HEK293T (cell line): ENCODE results near the gene PML.

ENCODE experiments used
- CTCF ChIA-PET: fragments of 350-600 bp; formaldehyde crosslinking; extraction: SDS; loops from one replicate; lab custom pipeline; 2021; ENCODE audit warnings: antibody characterized with exemption, inconsistent platforms; lab: Yijun Ruan, JAX
- POLR2A ChIA-PET: fragments of 350-600 bp; formaldehyde crosslinking; extraction: SDS; loops from one replicate; lab custom pipeline; 2020; ENCODE audit warnings: antibody characterized with exemption, inconsistent platforms; lab: Yijun Ruan, JAX
- DNase-seq: peaks from one replicate; pipeline ENCODE4 v3.0.0; 2012; ENCODE audit warnings: mixed read lengths; ENCODE audit errors: extremely low spot score
- ARNT ChIP-seq: fragments of 450-650 bp; IDR thresholded peaks from 2 replicates; pipeline ENCODE4 v1.6.1; 2017; ENCODE audit warnings: mild to moderate bottlenecking
- BHLHE40 ChIP-seq: fragments of 450-650 bp; IDR thresholded peaks from 2 replicates; pipeline ENCODE4 v1.6.1; 2016; ENCODE audit warnings: mild to moderate bottlenecking, moderate library complexity, borderline replicate concordance
- CTBP1 ChIP-seq: fragments of 450-650 bp; IDR thresholded peaks from 2 replicates; pipeline ENCODE4 v1.6.1; 2016; ENCODE audit warnings: borderline replicate concordance
- ELF4 ChIP-seq: fragments of 450-650 bp; IDR thresholded peaks from 2 replicates; pipeline ENCODE4 v1.6.1; 2017; ENCODE audit warnings: antibody characterized with exemption
- FOXA1 ChIP-seq: fragments of 450-650 bp; IDR thresholded peaks from 2 replicates; pipeline ENCODE4 v1.6.1; 2016; ENCODE audit warnings: mild to moderate bottlenecking
- FOXK2 ChIP-seq: fragments of 450-650 bp; IDR thresholded peaks from 2 replicates; pipeline ENCODE4 v1.6.1; 2016; ENCODE audit warnings: mild to moderate bottlenecking
- FOXM1 ChIP-seq: fragments of 450-650 bp; IDR thresholded peaks from 2 replicates; pipeline ENCODE4 v1.6.1; 2017; ENCODE audit warnings: mild to moderate bottlenecking, borderline replicate concordance
- HDGF ChIP-seq: fragments of 450-650 bp; IDR thresholded peaks from 2 replicates; pipeline ENCODE4 v1.6.1; 2017; ENCODE audit warnings: antibody characterized with exemption, borderline replicate concordance
- L3MBTL2 ChIP-seq: fragments of 450-650 bp; conservative IDR thresholded peaks from 2 replicates; pipeline ENCODE4 v1.6.1; 2016; ENCODE audit warnings: mild to moderate bottlenecking
- LEF1 ChIP-seq: fragments of 450-650 bp; IDR thresholded peaks from 2 replicates; pipeline ENCODE4 v1.6.1; 2017; ENCODE audit warnings: mild to moderate bottlenecking, borderline replicate concordance
- NFRKB ChIP-seq: fragments of 450-650 bp; IDR thresholded peaks from 2 replicates; pipeline ENCODE4 v1.6.1; 2016; ENCODE audit warnings: mild to moderate bottlenecking, moderate library complexity
- SP1 ChIP-seq: fragments of 450-650 bp; IDR thresholded peaks from 2 replicates; pipeline ENCODE4 v1.6.1; 2017
- SUZ12 ChIP-seq: fragments of 450-650 bp; IDR thresholded peaks from 2 replicates; pipeline ENCODE4 v1.6.1; 2016; ENCODE audit warnings: mild to moderate bottlenecking
- TARDBP ChIP-seq: fragments of 450-650 bp; IDR thresholded peaks from 2 replicates; pipeline ENCODE4 v1.6.1; 2016
- ZNF384 ChIP-seq: fragments of 450-650 bp; IDR thresholded peaks from 2 replicates; pipeline ENCODE4 v1.6.1; 2016
- TF ChIP-seq, protein P1 (sequence below): fragments of 450-650 bp; IDR thresholded peaks from 2 replicates; pipeline ENCODE4 v1.6.1; 2016

PML gene

DNA sequence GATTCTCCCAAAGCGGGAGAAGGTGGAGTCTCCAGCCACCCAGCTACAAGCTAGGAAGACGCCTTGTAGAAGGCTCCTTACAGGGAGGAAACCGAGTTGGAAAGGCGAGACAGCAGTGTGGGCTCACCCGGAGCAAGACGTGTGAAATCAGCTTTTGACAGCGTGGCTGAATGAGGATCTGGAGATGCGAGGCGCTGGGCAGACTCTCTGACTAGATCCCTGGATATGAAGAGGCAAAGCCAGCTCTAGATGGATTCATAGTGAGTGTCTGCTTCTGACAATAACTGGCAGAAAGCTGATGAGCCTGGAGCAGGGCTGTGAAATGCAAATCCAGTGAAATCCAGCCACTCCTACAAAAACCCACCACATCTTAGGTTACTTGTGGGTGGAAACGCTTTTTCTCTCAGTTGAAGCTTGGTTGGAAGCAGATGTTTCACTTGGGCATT lies 46.8 kb downstream of the PML start:
- ChIA-PET POLR2A (no interaction called here), CTCF (interaction anchor here (1.3 to 2.3 kb wide), 2 partner anchors 12 to 280 kb away, joined by 3 to 10 read pairs; no protein-coding TSS in a partner anchor)
- TF ChIP-seq L3MBTL2 (no peak), HDGF (no peak), LEF1 (no peak)
- TF ChIP-seq, protein P1, sequence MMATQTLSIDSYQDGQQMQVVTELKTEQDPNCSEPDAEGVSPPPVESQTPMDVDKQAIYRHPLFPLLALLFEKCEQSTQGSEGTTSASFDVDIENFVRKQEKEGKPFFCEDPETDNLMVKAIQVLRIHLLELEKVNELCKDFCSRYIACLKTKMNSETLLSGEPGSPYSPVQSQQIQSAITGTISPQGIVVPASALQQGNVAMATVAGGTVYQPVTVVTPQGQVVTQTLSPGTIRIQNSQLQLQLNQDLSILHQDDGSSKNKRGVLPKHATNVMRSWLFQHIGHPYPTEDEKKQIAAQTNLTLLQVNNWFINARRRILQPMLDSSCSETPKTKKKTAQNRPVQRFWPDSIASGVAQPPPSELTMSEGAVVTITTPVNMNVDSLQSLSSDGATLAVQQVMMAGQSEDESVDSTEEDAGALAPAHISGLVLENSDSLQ = no peak
- DNase-seq = no peak

DNA sequence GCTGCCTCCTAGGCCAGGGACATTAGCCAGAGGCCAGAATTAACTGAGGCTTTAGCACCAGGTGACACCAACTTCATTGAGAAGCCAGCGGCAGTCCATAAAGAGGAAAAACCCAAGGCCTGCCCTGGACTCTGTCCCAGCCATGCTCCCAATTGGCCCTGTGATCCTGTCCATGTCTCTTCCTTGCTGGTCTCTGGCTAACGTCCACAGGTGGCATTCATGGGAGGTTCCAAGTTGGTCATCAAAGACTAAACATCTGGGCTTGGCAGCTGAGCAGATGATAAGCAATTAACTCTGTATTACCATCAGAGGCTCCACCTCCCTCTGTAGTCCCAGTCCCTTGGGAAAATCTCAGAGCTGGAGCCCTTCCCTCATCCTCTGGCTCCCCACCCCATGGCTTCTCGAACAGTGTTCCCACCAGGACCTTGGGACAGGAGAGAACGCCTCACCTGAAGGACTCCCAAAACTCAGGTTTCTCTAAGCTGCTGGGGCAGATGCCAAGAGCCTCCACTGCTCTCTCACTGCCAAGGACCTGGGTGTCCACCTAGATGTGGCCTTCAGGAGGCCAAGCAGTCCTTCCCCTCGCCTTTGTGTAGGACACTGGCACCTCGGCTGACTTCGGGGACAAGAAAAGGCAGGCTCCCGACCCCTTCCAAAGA lies 47.4 kb downstream of the PML start:
- TF ChIP-seq HDGF (no peak), FOXK2 (no peak), FOXM1 (no peak), NFRKB (no peak)
- ChIA-PET CTCF (no interaction called here), POLR2A (no interaction called here)
- DNase-seq = no peak

DNA sequence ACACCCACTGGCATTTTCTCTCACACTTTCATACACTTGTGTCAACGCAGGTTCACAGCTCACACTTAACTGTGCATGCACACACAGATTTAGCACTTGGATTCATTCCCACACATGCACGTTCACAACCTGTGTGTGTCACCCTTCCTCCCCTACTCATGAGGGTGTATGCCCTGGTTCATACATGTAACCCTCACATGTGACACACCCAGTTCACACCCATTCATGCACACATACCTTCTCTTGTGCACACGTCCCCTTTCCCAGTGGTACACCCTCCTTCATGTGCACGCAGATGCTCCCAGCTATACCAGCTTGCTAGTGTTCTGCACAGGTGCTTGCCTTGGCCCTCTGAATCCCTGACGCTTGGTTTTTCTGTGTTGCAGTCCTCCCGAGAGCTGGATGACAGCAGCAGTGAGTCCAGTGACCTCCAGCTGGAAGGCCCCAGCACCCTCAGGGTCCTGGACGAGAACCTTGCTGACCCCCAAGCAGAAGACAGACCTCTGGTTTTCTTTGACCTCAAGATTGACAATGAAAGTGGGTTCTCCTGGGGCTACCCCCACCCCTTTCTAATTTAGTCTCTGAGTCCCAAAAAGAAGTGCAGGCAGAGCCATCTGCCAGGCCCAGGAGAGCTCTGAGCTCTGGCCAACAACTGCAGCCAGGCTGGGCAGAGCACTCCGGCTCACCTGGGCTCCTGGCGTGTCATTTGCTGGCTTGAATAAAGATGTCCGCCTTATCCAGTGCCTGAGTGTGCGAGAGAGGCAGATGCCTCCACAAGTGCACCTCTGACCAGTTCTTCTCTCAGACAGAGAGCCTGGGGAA lies 48.3 kb downstream of the PML start:
- no peak for DNase-seq
- ChIA-PET POLR2A (interaction anchor here (1.0 kb wide), 1 partner anchor 49 kb away, joined by 3 read pairs; the partner anchor contains the start of gene PML), CTCF (interaction anchor here (0.5 to 1.1 kb wide), 3 partner anchors 21 to 78 kb away, joined by 3 read pairs; no protein-coding TSS in a partner anchor)
- TF ChIP-seq ZNF384 (no peak), FOXK2 (no peak), BHLHE40 (no peak), TARDBP (no peak), HDGF (no peak), CTBP1 (no peak), FOXA1 (no peak), L3MBTL2 (no peak), FOXM1 (no peak)
- TF ChIP-seq, protein P1 = no peak

- TF ChIP-seq CTBP1 = no peak
- ChIA-PET POLR2A (interaction anchor here (1.0 kb wide), 1 partner anchor 49 kb away, joined by 3 read pairs; the partner anchor contains the start of gene PML), CTCF (interaction anchor here (0.5 to 1.1 kb wide), 4 partner anchors 10 to 77 kb away, joined by 3 to 4 read pairs (median 3); no protein-coding TSS in a partner anchor)
- DNase-seq = no peak
Observed at GRCh38 chr15:74043425-74044266, 49.1 kb downstream of the PML start.

GRCh38 chr15:74044267-74045110 lies 50.0 kb downstream of the PML start:
- CTCF ChIA-PET = interaction anchor here (0.7 to 1.3 kb wide), 2 partner anchors 9 to 93 kb away, joined by 3 to 4 read pairs; no protein-coding TSS in a partner anchor
- POLR2A ChIA-PET = no interaction called here
- TF ChIP-seq NFRKB (no peak), TARDBP (no peak), LEF1 (no peak), SUZ12 (no peak)
- no peak for DNase-seq

GRCh38 chr15:74045184-74045583 lies 50.7 kb downstream of the PML start:
- ChIA-PET POLR2A (no interaction called here), CTCF (interaction anchor here (1.3 kb wide), 1 partner anchor 94 kb away, joined by 3 read pairs; no protein-coding TSS in a partner anchor)
- DNase-seq = no peak
- TF ChIP-seq FOXK2 (no peak), SUZ12 (no peak), FOXM1 (no peak), HDGF (no peak), ARNT (no peak), CTBP1 (no peak), FOXA1 (no peak), ELF4 (no peak), L3MBTL2 (no peak), SP1 (no peak), ZNF384 (no peak), TARDBP (no peak), NFRKB (no peak), LEF1 (no peak), BHLHE40 (no peak)
- TF ChIP-seq, protein P1 = no peak
